ENCODE results near the gene PSEN1.

PSEN1 gene

GRCh38 chr14:73136387-73137225 is at the start of gene PSEN1:
Gene PSEN1 (plus strand): TSS chr14:73136507. CDS start chr14:73148020, 11,513 bp downstream.
- DNase-seq, result peak; percentile 90

GRCh38 chr14:73091044-73091443 is 45.3 kb upstream of the PSEN1 start:
- no peak for DNase-seq

- no peak for DNase-seq
Observed at GRCh38 chr14:73097421-73097820, 38.9 kb upstream of the PSEN1 start.

GRCh38 chr14:73100334-73100733 is 36.0 kb upstream of the PSEN1 start:
- DNase-seq, result no peak

- DNase-seq, result no peak
Observed at GRCh38 chr14:73102806-73103497, 33.4 kb upstream of the PSEN1 start.

- DNase-seq, result no peak
Observed at GRCh38 chr14:73105050-73105449, 31.3 kb upstream of the PSEN1 start.

- no peak for DNase-seq
Observed at GRCh38 chr14:73105727-73106126, 30.6 kb upstream of the PSEN1 start.

GRCh38 chr14:73116079-73116665 is 20.1 kb upstream of the PSEN1 start:
- DNase-seq, result no peak

- DNase-seq, result no peak
Observed at GRCh38 chr14:73124180-73124894, 12.0 kb upstream of the PSEN1 start.

- DNase-seq, result no peak
Observed at GRCh38 chr14:73125169-73125588, 11.1 kb upstream of the PSEN1 start.

GRCh38 chr14:73125746-73126145 is 10.6 kb upstream of the PSEN1 start:
- DNase-seq, result no peak

- DNase-seq, result no peak
Observed at GRCh38 chr14:73133795-73134194, 2.5 kb upstream of the PSEN1 start.

GRCh38 chr14:73136085-73136386 is 271 bp upstream of the PSEN1 start:
- DNase-seq, result no peak

GRCh38 chr14:73140811-73141323 is 4.6 kb downstream of the PSEN1 start:
- no peak for DNase-seq

- DNase-seq, result no peak
Observed at GRCh38 chr14:73142216-73142615, 5.9 kb downstream of the PSEN1 start.

GRCh38 chr14:73143003-73143402 is 6.7 kb downstream of the PSEN1 start:
- DNase-seq, result no peak

- no peak for DNase-seq
Observed at GRCh38 chr14:73143617-73144016, 7.3 kb downstream of the PSEN1 start.

- no peak for DNase-seq
Observed at GRCh38 chr14:73145371-73145770, 9.1 kb downstream of the PSEN1 start.

- no peak for DNase-seq
Observed at GRCh38 chr14:73146111-73146510, 9.8 kb downstream of the PSEN1 start.

GRCh38 chr14:73149753-73150152 is 13.4 kb downstream of the PSEN1 start:
- DNase-seq, result no peak

- no peak for DNase-seq
Observed at GRCh38 chr14:73153272-73153671, 17.0 kb downstream of the PSEN1 start.

- no peak for DNase-seq
Observed at GRCh38 chr14:73162251-73162650, 25.9 kb downstream of the PSEN1 start.

- DNase-seq, result no peak
Observed at GRCh38 chr14:73166399-73166798, 30.1 kb downstream of the PSEN1 start.
